Measurements from ENCODE around the gene MCF2L.
"Not testable (repeated sequence)": the region's sequence is repeated elsewhere in the genome, so short reads cannot be mapped to it uniquely, and the experiment has no call there.

MCF2L gene

GRCh38 chr13:113110048-113110851 is 141.2 kb downstream of the MCF2L start:
- ATAC-seq (ENCODE audit: low read depth) (no peak), DNase-seq (ENCODE audit: low spot score in 2 of 2) (no peak)
- no peaks in the 10 kb centered on the region for H3K36me3 Mint-ChIP-seq
- H3K9me3 Mint-ChIP-seq = no peaks in the 10 kb centered on the region
- no peak overlapping the region for H3K27ac Mint-ChIP-seq
- no peaks in the 10 kb centered on the region for H3K4me1 Mint-ChIP-seq
- no peak overlapping the region for H3K4me3 Mint-ChIP-seq
- peaks cover 2% of the 10 kb centered on the region for H3K27me3 Mint-ChIP-seq

GRCh38 chr13:113110852-113111315 is 141.9 kb downstream of the MCF2L start:
- DNase-seq (ENCODE audit: low spot score in 2 of 2) = no peak
- Mint-ChIP-seq H3K4me3 (no peak overlapping the region), H3K27ac (no peak overlapping the region)

GRCh38 chr13:113111821-113112220 is 142.8 kb downstream of the MCF2L start:
- H3K4me3 Mint-ChIP-seq; H3K9me3 Mint-ChIP-seq; DNase-seq (ENCODE audit: low spot score in 2 of 2); H3K36me3 Mint-ChIP-seq; H3K4me1 Mint-ChIP-seq; H3K27ac Mint-ChIP-seq; H3K27me3 Mint-ChIP-seq; ATAC-seq (ENCODE audit: low read depth): not testable (repeated sequence)

More at GRCh38 chr13:113110852-113111315, 141.9 kb downstream of the MCF2L start:
- no peaks in the 10 kb centered on the region for H3K4me1 Mint-ChIP-seq
- H3K27me3 Mint-ChIP-seq = peaks cover 2% of the 10 kb centered on the region
- ATAC-seq (ENCODE audit: low read depth) = no peak
- H3K9me3 Mint-ChIP-seq = no peaks in the 10 kb centered on the region
- H3K36me3 Mint-ChIP-seq = no peaks in the 10 kb centered on the region

- ATAC-seq (ENCODE audit: low read depth) = not testable (repeated sequence)
Observed at GRCh38 chr13:113112475-113112874, 143.5 kb downstream of the MCF2L start.

GRCh38 chr13:113112893-113113845 is 144.2 kb downstream of the MCF2L start:
- Mint-ChIP-seq H3K27ac (no peak overlapping the region), H3K9me3 (no peaks in the 10 kb centered on the region), H3K4me1 (no peaks in the 10 kb centered on the region), H3K27me3 (no peaks in the 10 kb centered on the region), H3K4me3 (no peak overlapping the region), H3K36me3 (no peaks in the 10 kb centered on the region)
- ATAC-seq (ENCODE audit: low read depth) (no peak), DNase-seq (ENCODE audit: low spot score in 2 of 2) (no peak)

More at GRCh38 chr13:113112475-113112874, 143.5 kb downstream of the MCF2L start:
- H3K36me3 Mint-ChIP-seq; H3K4me1 Mint-ChIP-seq; DNase-seq (ENCODE audit: low spot score in 2 of 2); H3K27me3 Mint-ChIP-seq; H3K4me3 Mint-ChIP-seq; H3K27ac Mint-ChIP-seq; H3K9me3 Mint-ChIP-seq: not testable (repeated sequence)

GRCh38 chr13:113113846-113114271 is 144.8 kb downstream of the MCF2L start:
- ATAC-seq (ENCODE audit: low read depth) (no peak), DNase-seq (ENCODE audit: low spot score in 2 of 2) (no peak)
- H3K4me1 Mint-ChIP-seq = no peaks in the 10 kb centered on the region
- no peaks in the 10 kb centered on the region for H3K9me3 Mint-ChIP-seq
- H3K4me3 Mint-ChIP-seq = no peak overlapping the region
- H3K36me3 Mint-ChIP-seq = no peaks in the 10 kb centered on the region
- H3K27ac Mint-ChIP-seq = no peak overlapping the region
- no peaks in the 10 kb centered on the region for H3K27me3 Mint-ChIP-seq

- DNase-seq (ENCODE audit: low spot score in 2 of 2) (no peak), ATAC-seq (ENCODE audit: low read depth) (no peak)
- Mint-ChIP-seq H3K27ac (no peak overlapping the region), H3K4me3 (no peak overlapping the region), H3K27me3 (no peaks in the 10 kb centered on the region), H3K36me3 (no peaks in the 10 kb centered on the region), H3K9me3 (no peaks in the 10 kb centered on the region), H3K4me1 (no peaks in the 10 kb centered on the region)
Observed at GRCh38 chr13:113114511-113115362, 145.7 kb downstream of the MCF2L start.

GRCh38 chr13:113115363-113116205 is 146.6 kb downstream of the MCF2L start:
- no peak overlapping the region for H3K27ac Mint-ChIP-seq
- no peak overlapping the region for H3K4me3 Mint-ChIP-seq
- H3K4me1 Mint-ChIP-seq = no peaks in the 10 kb centered on the region
- H3K36me3 Mint-ChIP-seq = no peaks in the 10 kb centered on the region
- no peaks in the 10 kb centered on the region for H3K27me3 Mint-ChIP-seq
- ATAC-seq (ENCODE audit: low read depth) (no peak), DNase-seq (ENCODE audit: low spot score in 2 of 2) (no peak)
- no peaks in the 10 kb centered on the region for H3K9me3 Mint-ChIP-seq

GRCh38 chr13:113116206-113116800 is 147.3 kb downstream of the MCF2L start:
- H3K4me3 Mint-ChIP-seq = no peak overlapping the region
- no peaks in the 10 kb centered on the region for H3K27me3 Mint-ChIP-seq
- no peak for ATAC-seq (ENCODE audit: low read depth)
- no peak for DNase-seq (ENCODE audit: low spot score in 2 of 2)
- no peaks in the 10 kb centered on the region for H3K36me3 Mint-ChIP-seq
- H3K4me1 Mint-ChIP-seq = no peaks in the 10 kb centered on the region
- H3K27ac Mint-ChIP-seq = no peak overlapping the region
- H3K9me3 Mint-ChIP-seq = no peaks in the 10 kb centered on the region

GRCh38 chr13:113116871-113117271 is 147.9 kb downstream of the MCF2L start:
- no peak overlapping the region for H3K27ac Mint-ChIP-seq
- no peak for DNase-seq (ENCODE audit: low spot score in 2 of 2)
- H3K4me1 Mint-ChIP-seq = no peaks in the 10 kb centered on the region
- H3K9me3 Mint-ChIP-seq = no peaks in the 10 kb centered on the region
- H3K27me3 Mint-ChIP-seq = no peaks in the 10 kb centered on the region
- H3K4me3 Mint-ChIP-seq = no peak overlapping the region
- no peaks in the 10 kb centered on the region for H3K36me3 Mint-ChIP-seq
- ATAC-seq (ENCODE audit: low read depth) = no peak

GRCh38 chr13:113117335-113117872 is 148.4 kb downstream of the MCF2L start:
- no peaks in the 10 kb centered on the region for H3K4me1 Mint-ChIP-seq
- H3K27me3 Mint-ChIP-seq = no peaks in the 10 kb centered on the region
- no peak overlapping the region for H3K4me3 Mint-ChIP-seq
- H3K27ac Mint-ChIP-seq = no peak overlapping the region
- H3K9me3 Mint-ChIP-seq = no peaks in the 10 kb centered on the region
- H3K36me3 Mint-ChIP-seq = no peaks in the 10 kb centered on the region
- DNase-seq (ENCODE audit: low spot score in 2 of 2) (no peak), ATAC-seq (ENCODE audit: low read depth) (no peak)

- Mint-ChIP-seq H3K36me3 (no peaks in the 10 kb centered on the region), H3K27ac (no peak overlapping the region), H3K9me3 (no peaks in the 10 kb centered on the region), H3K4me1 (no peaks in the 10 kb centered on the region), H3K27me3 (peaks cover under 1% of the 10 kb centered on the region), H3K4me3 (no peak overlapping the region)
- DNase-seq (ENCODE audit: low spot score in 2 of 2) (no peak), ATAC-seq (ENCODE audit: low read depth) (no peak)
Observed at GRCh38 chr13:113117911-113118260, 148.9 kb downstream of the MCF2L start.

All from memory B cell (primary cell).